Kidney (tissue), 14 donors: ENCODE data around the gene SEMA5A. TPM values are rescaled to one million over a fixed set of nuclear protein-coding genes. Genes with fewer than 3 reads are reported as not detected.

Experiments used
- DNase-seq, 5 donors: peaks; one replicate each; pipeline ENCODE4 v3.0.0-alpha.2; 2013 to 2020
- FAIRE-seq: peaks from 2 replicates; lab custom pipeline; 2012; peaks lifted over from hg19 to GRCh38; lab: Jason Lieb, UNC
- H3K27ac ChIP-seq, 2 donors: one replicate each; pipeline ENCODE4 v1.7.0; 2013; ENCODE audit warnings: low read depth in 2 of 2, low read length in 2 of 2, inconsistent platforms in 1 of 2
- H3K27me3 ChIP-seq: one replicate; pipeline ENCODE4 v1.7.1; 2013; ENCODE audit warnings: low read length, inconsistent platforms; ENCODE audit not compliant: control insufficient read depth, insufficient read depth
- H3K36me3 ChIP-seq, 3 donors: one replicate each; pipeline versions ENCODE4 v1.7.0 to v1.7.1; 2013; ENCODE audit warnings: low read length in 3 of 3, control low read depth in 1 of 3, inconsistent platforms in 1 of 3; ENCODE audit not compliant: insufficient read depth in 3 of 3, control insufficient read depth in 2 of 3
- H3K4me1 ChIP-seq, 3 donors: one replicate each; pipeline versions ENCODE4 v1.7.0 to v1.7.1; 2013; ENCODE audit warnings: low read length in 3 of 3, inconsistent platforms in 1 of 3, low read depth in 1 of 3; ENCODE audit not compliant: control insufficient read depth in 2 of 3, insufficient read depth in 2 of 3
- H3K4me3 ChIP-seq, 3 donors: one replicate each; pipeline versions ENCODE4 v1.7.0 to v1.8.1; 2013; ENCODE audit warnings: low read length in 3 of 3, control low read depth in 1 of 3, inconsistent platforms in 1 of 3
- H3K9ac ChIP-seq, 3 donors: one replicate each; pipeline versions ENCODE4 v1.7.0 to v1.7.1; 2013; ENCODE audit warnings: low read length in 3 of 3, control low read depth in 1 of 3, inconsistent platforms in 1 of 3
- H3K9me3 ChIP-seq, 3 donors: one replicate each; pipeline versions ENCODE4 v1.7.0 to v1.7.1; 2013; ENCODE audit warnings: low read length in 3 of 3, control low read depth in 1 of 3, inconsistent platforms in 1 of 3; ENCODE audit not compliant: control insufficient read depth in 2 of 3, insufficient read depth in 1 of 3
- intact Hi-C: fragments of 100-400 bp; cut with DNase I; formaldehyde crosslinking; loops from one replicate; pipeline ENCODE4 v1.11.1; 2022
- polyA plus RNA-seq: library from polyadenylated mRNA; stranded (reverse); fragments of 350-450 nt; fragmentation: Illumina TruSeq; extraction: RNeasy Lipid Tissue Mini Kit (QIAGEN cat#74804); gene quantifications from one replicate; pipeline ENCODE4 v1.2.3, GENCODE V29; 2014; ENCODE audit warnings: low read depth, low replicate concordance; ENCODE audit not compliant: insufficient read depth
- total RNA-seq: library from RNA; stranded (reverse); fragmentation: NEBNext Ultra II Directional; extraction: Animal tissue kit (Norgen Biotek cat#: 25700); gene quantifications from one replicate; pipeline ENCODE4 v1.2.1, GENCODE V29; 2021
- TF ChIP-seq, protein P1 (sequence below): IDR thresholded peaks from 3 replicates; pipeline ENCODE4 v1.5.1; 2012; ENCODE audit warnings: mild to moderate bottlenecking, moderate library complexity, borderline replicate concordance; ENCODE audit not compliant: insufficient read depth; ENCODE audit errors: extremely low read depth
- donor health status: control.
- donor health status: control.
- donor health status: control.
- donor health status: control.
- donor health status: control.
- donor health status: DM: yes; HTN: yes; CAD: no.
- donor health status: Normal renal cell carcinoma (clear cell type).

Gene SEMA5A
- total and polyA plus RNA-seq, 2 donors from 2014 or later, result 7.9 to 23.3 TPM

DNA sequence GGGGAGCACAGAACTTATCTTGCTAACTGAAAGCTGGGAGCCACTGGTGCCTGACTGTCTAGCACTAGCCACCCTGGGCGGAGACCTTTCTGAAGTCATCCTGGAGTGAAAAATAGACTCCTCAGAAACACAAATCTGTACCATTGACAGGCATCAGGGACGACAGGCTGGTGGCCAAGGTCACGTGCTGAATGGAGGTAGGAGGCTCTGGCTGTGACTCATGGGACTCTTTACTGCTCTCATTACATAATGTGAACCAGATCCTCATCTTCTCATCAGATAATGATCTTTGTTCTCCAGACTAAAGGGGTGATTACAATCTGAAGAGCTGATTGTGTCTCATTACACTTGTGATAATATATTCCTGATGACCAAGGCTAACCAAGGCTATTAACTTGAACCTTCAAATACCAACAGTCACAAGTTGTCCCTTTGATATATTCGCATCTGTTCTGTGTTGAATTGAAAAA, 91.8 kb downstream of the SEMA5A start:
- Histone ChIP-seq H3K9me3 (no peaks in the 10 kb centered on the region), H3K4me1 (no peaks in the 10 kb centered on the region), H3K27me3 (no peaks in the 10 kb centered on the region), H3K4me3 (no peak overlapping the region), H3K9ac (no peak overlapping the region), H3K27ac (no peak overlapping the region), H3K36me3 (no peaks in the 10 kb centered on the region)
- no peak for DNase-seq
- FAIRE-seq, result no peak
- TF ChIP-seq, protein P1, sequence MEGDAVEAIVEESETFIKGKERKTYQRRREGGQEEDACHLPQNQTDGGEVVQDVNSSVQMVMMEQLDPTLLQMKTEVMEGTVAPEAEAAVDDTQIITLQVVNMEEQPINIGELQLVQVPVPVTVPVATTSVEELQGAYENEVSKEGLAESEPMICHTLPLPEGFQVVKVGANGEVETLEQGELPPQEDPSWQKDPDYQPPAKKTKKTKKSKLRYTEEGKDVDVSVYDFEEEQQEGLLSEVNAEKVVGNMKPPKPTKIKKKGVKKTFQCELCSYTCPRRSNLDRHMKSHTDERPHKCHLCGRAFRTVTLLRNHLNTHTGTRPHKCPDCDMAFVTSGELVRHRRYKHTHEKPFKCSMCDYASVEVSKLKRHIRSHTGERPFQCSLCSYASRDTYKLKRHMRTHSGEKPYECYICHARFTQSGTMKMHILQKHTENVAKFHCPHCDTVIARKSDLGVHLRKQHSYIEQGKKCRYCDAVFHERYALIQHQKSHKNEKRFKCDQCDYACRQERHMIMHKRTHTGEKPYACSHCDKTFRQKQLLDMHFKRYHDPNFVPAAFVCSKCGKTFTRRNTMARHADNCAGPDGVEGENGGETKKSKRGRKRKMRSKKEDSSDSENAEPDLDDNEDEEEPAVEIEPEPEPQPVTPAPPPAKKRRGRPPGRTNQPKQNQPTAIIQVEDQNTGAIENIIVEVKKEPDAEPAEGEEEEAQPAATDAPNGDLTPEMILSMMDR, result no peak
- intact Hi-C loops, result no loop called here

DNA sequence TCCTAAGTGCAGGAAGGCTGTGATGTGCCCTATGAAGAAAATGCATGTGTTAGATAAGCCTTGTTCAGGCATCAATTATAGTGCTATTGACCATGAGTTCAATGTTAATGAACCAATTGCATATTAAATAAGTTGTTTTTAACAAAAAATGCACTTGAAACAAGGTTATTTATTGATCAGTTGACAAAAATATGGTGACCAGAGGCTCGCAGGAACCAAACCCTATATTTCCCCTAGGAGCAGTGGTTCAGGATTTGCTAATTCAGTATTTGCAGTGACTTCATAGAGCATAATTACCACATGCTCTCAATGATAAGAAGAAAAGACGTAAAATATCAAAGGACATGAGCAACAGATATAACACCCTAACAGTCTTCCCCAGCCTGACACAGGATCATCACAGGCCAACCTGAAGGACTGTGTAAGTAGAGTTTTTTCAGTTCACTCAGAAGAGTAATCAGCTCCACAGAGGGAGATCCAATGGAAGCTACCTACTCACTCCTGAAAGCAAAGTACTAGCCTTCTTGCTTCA, 92.3 kb downstream of the SEMA5A start:
- H3K4me3 ChIP-seq, result no peak overlapping the region
- intact Hi-C loops, result no loop called here
- no peaks in the 10 kb centered on the region for H3K4me1 ChIP-seq
- no peak overlapping the region for H3K9ac ChIP-seq
- no peak for FAIRE-seq
- TF ChIP-seq, protein P1, result no peak
- no peaks in the 10 kb centered on the region for H3K36me3 ChIP-seq
- no peaks in the 10 kb centered on the region for H3K9me3 ChIP-seq
- no peaks in the 10 kb centered on the region for H3K27me3 ChIP-seq
- DNase-seq, result no peak
- H3K27ac ChIP-seq, result no peak overlapping the region

DNA sequence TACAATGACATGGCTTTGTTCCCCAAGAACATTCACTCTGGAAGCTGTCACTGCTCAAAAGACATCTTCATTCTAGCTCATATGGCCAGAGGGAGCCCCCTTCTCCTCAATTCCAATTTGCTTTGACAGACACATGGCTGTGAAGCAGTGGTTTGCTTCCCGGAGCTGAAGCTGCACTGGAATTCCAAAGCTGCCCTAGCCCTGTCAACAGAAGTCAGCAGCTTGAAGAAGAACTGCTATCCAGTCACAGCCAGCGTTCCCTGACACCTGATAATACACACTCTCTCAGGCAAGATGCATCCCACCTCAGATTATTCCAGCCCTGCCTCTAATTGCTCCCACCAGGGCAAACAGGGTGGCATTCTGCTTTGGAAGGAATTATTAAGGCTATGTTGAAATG, 93.7 kb downstream of the SEMA5A start:
- Histone ChIP-seq H3K4me1 (no peaks in the 10 kb centered on the region), H3K9ac (no peak overlapping the region), H3K9me3 (no peaks in the 10 kb centered on the region), H3K27ac (no peak overlapping the region), H3K4me3 (no peak overlapping the region), H3K27me3 (no peaks in the 10 kb centered on the region), H3K36me3 (no peaks in the 10 kb centered on the region)
- TF ChIP-seq, protein P1, result no peak
- FAIRE-seq (no peak), DNase-seq (peak in 2 of 5 donors; percentile 17 to 23)
- intact Hi-C loops, result no loop called here

DNA sequence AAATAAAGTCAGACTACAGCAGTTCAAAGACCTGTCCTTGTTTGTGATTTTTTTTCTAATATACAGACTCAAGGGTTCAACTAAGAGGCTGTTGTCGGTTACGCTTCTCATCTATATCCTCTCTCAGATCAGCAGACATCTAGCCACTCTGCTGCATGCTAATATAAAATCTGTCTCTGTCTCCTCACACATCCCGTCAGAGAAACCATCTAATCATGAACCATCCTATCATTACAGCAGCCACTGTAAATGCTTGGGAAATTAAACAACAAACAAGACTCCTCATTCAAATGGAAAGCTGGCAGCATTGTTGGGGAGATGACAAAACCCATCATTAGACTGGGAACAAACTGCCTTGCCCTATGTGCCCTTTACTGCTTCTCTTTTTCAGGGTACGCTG, 94.8 kb downstream of the SEMA5A start:
- H3K4me1 ChIP-seq, result no peaks in the 10 kb centered on the region
- H3K36me3 ChIP-seq, result no peaks in the 10 kb centered on the region
- TF ChIP-seq, protein P1, result no peak
- no peaks in the 10 kb centered on the region for H3K9me3 ChIP-seq
- no peak for DNase-seq
- no peak overlapping the region for H3K9ac ChIP-seq
- H3K27ac ChIP-seq, result no peak overlapping the region
- no peak overlapping the region for H3K4me3 ChIP-seq
- no peaks in the 10 kb centered on the region for H3K27me3 ChIP-seq
- intact Hi-C loops, result no loop called here
- FAIRE-seq, result no peak
